PFSK-1 (cell line): Measurements from ENCODE around the gene COL23A1.

ENCODE experiments used
- POLR2AphosphoS5 ChIP-seq: IDR thresholded peaks from 2 replicates; pipeline ENCODE4 v1.6.1; 2012; ENCODE audit warnings: low read depth, mild to moderate bottlenecking, control low read depth, low read length, moderate library complexity
- REST ChIP-seq, 2 experiments: IDR thresholded peaks; 2 replicates each; pipeline versions ENCODE4 v1.6.1 to v1.8.0; 2011 to 2012; ENCODE audit warnings: low read depth in 2 of 2, low read length in 2 of 2, control low read depth in 1 of 2, inconsistent platforms in 1 of 2, mild to moderate bottlenecking in 1 of 2, moderate library complexity in 1 of 2; ENCODE audit not compliant: insufficient read depth in 1 of 2
- SIN3A ChIP-seq: IDR thresholded peaks from 2 replicates; pipeline ENCODE4 v1.6.1; 2012; ENCODE audit warnings: mild to moderate bottlenecking, low read length, moderate library complexity, borderline replicate concordance; ENCODE audit not compliant: insufficient read depth

DNA sequence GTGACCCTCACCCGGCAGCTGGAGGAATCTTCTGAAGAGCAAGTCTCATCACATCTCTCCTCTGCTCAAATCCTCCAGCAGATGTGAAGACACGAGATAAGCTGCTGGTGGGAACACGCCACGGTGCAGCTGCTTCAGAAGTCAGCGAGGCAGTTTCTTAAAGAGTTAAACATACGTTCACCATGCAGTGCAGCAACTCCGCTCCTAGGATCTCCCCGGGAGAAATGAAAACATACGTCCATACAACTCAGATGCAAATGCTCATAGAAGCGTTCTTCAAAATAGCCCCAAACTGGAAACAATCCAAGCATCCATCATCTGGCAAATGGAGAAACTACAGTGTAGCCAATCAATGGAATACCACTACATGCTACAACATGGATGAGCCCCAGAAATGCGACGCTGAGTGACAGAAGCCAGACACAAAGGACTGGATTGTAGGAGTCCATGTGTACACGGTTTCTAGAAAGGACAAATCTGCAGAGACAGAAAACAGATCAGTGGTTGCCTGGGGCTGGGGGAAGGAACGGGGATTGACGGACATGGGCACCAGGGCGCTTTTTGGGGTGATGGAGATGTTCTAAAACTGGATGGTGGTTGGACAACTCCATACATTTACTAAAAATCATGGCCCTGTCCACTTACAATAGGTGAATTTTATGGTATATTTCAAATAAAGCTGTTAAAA lies 150.6 kb downstream of the COL23A1 start:
- TF ChIP-seq SIN3A (no peak), POLR2AphosphoS5 (no peak), REST (IDR thresholded peaks at IDR 0.05; ENCODE audit: insufficient read depth in 1 of 2, low read depth in 2 of 2, low read length in 2 of 2) (no peak)
